PC-3 (cell line): ENCODE results near the gene RNF225. TPM values are rescaled to one million over a fixed set of nuclear protein-coding genes. Genes with fewer than 3 reads are reported as not detected.

Experiments used
- ATAC-seq: fragments of 200-7000 bp; cut with Tn5 transposase; 2 replicates; pipeline ENCODE4 v1.9.1; 2020; ENCODE audit warnings: mild to moderate bottlenecking, moderate library complexity
- BruUV-seq: library from RNA; stranded (reverse); fragments of 400-500 nt; replicated peaks from 2 replicates; lab custom pipeline; 2021; lab: Mats Ljungman, UMichigan
- CTCF ChIA-PET: fragments of 300-600 bp; sonication (Branson Sonifier 250); formaldehyde crosslinking; loops from one replicate; lab custom pipeline; 2022; ENCODE audit warnings: antibody characterized with exemption; lab: Charles Lee
- POLR2A ChIA-PET: fragments of 300-600 bp; sonication (Branson Sonifier 250); formaldehyde crosslinking; loops from one replicate; lab custom pipeline; 2022; ENCODE audit warnings: antibody characterized with exemption; ENCODE audit not compliant: unreplicated experiment; lab: Charles Lee
- DNase-seq: peaks from one replicate; pipeline ENCODE4 v3.0.0-alpha.2; 2015
- H2AFZ ChIP-seq: fragments of 300-600 bp; sonication (generic); 2 replicates; pipeline ENCODE4 v1.6.0; 2016; ENCODE audit warnings: antibody characterized with exemption, low read length
- H3F3A ChIP-seq: fragments of 300-600 bp; sonication (generic); one replicate; pipeline ENCODE4 v1.6.0; 2017; ENCODE audit warnings: antibody characterized with exemption, low read length, control low read depth, mild to moderate bottlenecking; ENCODE audit not compliant: unreplicated experiment
- H3K27ac ChIP-seq: fragments of 300-600 bp; sonication (generic); 2 replicates; pipeline ENCODE4 v1.5.1; 2016; ENCODE audit warnings: mild to moderate bottlenecking, low read length
- H3K27me3 ChIP-seq: fragments of 300-600 bp; sonication (generic); 2 replicates; pipeline ENCODE4 v1.6.1; 2016; ENCODE audit warnings: low read length, mixed read lengths
- H3K36me3 ChIP-seq: fragments of 300-600 bp; sonication (generic); 2 replicates; pipeline ENCODE4 v1.6.1; 2016; ENCODE audit warnings: low read depth, mixed run types, low read length, mixed read lengths
- H3K4me1 ChIP-seq: fragments of 300-600 bp; sonication (generic); 2 replicates; pipeline ENCODE4 v1.5.1; 2016; ENCODE audit warnings: low read length; ENCODE audit not compliant: insufficient read depth
- H3K4me2 ChIP-seq: fragments of 300-600 bp; sonication (generic); 2 replicates; pipeline ENCODE4 v1.6.0; 2016; ENCODE audit warnings: low read length
- H3K4me3 ChIP-seq: fragments of 300-600 bp; sonication (generic); 2 replicates; pipeline ENCODE4 v1.5.1; 2016; ENCODE audit warnings: mild to moderate bottlenecking, low read length, mixed read lengths
- H3K79me2 ChIP-seq: fragments of 300-600 bp; sonication (generic); 2 replicates; pipeline ENCODE4 v1.6.1; 2017; ENCODE audit warnings: low read length, mixed read lengths
- H3K9ac ChIP-seq: fragments of 300-600 bp; sonication (generic); 2 replicates; pipeline ENCODE4 v1.6.0; 2016; ENCODE audit warnings: mild to moderate bottlenecking, low read length
- H3K9me2 ChIP-seq: fragments of 300-600 bp; sonication (generic); replicated peaks from 2 replicates; pipeline ENCODE4 v1.6.1; 2016; ENCODE audit warnings: mixed run types, low read length, mixed read lengths
- H3K9me3 ChIP-seq: fragments of 300-600 bp; sonication (generic); 2 replicates; pipeline ENCODE4 v1.6.1; 2016; ENCODE audit warnings: low read length, mixed read lengths
- H4K20me1 ChIP-seq: fragments of 300-600 bp; sonication (generic); 2 replicates; pipeline ENCODE4 v1.6.1; 2016; ENCODE audit warnings: low read length, mixed read lengths
- CTCF ChIP-seq: fragments of 300-600 bp; sonication (generic); conservative IDR thresholded peaks from 2 replicates; pipeline ENCODE4 v1.5.1; 2017; ENCODE audit warnings: antibody characterized with exemption, low read depth, mild to moderate bottlenecking, low read length
- EZH2 ChIP-seq: fragments of 300-600 bp; sonication (generic); IDR thresholded peaks from one replicate; pipeline ENCODE4 v1.6.1; 2017; ENCODE audit warnings: antibody characterized with exemption, mild to moderate bottlenecking, low read length; ENCODE audit not compliant: unreplicated experiment
- EZH2phosphoT487 ChIP-seq: fragments of 300-600 bp; sonication (generic); IDR thresholded peaks from 2 replicates; pipeline ENCODE4 v1.6.1; 2018; ENCODE audit warnings: mild to moderate bottlenecking, antibody characterized with exemption, low read length, borderline replicate concordance
- intact Hi-C: fragments of 100-400 bp; cut with micrococcal nuclease; formaldehyde crosslinking; loops from 2 replicates; pipeline ENCODE4 v1.9.0; 2023
- total RNA-seq: library from RNA; depleted of rRNA; stranded (reverse); fragments of >200 nt; gene quantifications from 2 replicates; pipeline ENCODE4 v1.2.3, GENCODE V29; 2014

Gene RNF225
- total RNA-seq, 1 experiment from 2014 or later, result 2.2 TPM

- DNase-seq (no peak), ATAC-seq (no peak)
- CTCF ChIA-PET, result no interaction called here
- Histone ChIP-seq H3K36me3 (peaks cover 5% of the 10 kb centered on the region), H3F3A (no peaks in the 10 kb centered on the region), H4K20me1 (peaks cover 8% of the 10 kb centered on the region), H3K9me2 (no peaks in the 10 kb centered on the region), H3K9ac (no peak overlapping the region), H3K4me1 (peaks cover 28% of the 10 kb centered on the region), H3K79me2 (peaks cover 38% of the 10 kb centered on the region), H3K4me2 (no peak overlapping the region), H3K9me3 (no peaks in the 10 kb centered on the region), H3K4me3 (no peak overlapping the region), H3K27ac (no peak overlapping the region), H2AFZ (no peak overlapping the region), H3K27me3 (no peaks in the 10 kb centered on the region)
- intact Hi-C loops, result no loop called here
- no peak for TF ChIP-seq EZH2phosphoT487
- no peak for TF ChIP-seq EZH2
- no peak for TF ChIP-seq CTCF
- no TSS peak for BruUV-seq
- POLR2A ChIA-PET, result no interaction called here
Observed at GRCh38 chr19:58382997-58383603, 12.4 kb upstream of the RNF225 start.

GRCh38 chr19:58385313-58385890, 10.1 kb upstream of the RNF225 start:
- Histone ChIP-seq H3K79me2 (peaks cover 56% of the 10 kb centered on the region), H3K27me3 (no peaks in the 10 kb centered on the region), H3F3A (no peaks in the 10 kb centered on the region), H3K27ac (no peak overlapping the region), H2AFZ (no peak overlapping the region), H3K4me1 (peaks cover 32% of the 10 kb centered on the region), H3K4me2 (peak overlapping the region; percentile 92), H3K36me3 (peaks cover 22% of the 10 kb centered on the region), H3K9ac (peak overlapping the region; percentile 91; the same call in 1 of the 2 replicates), H3K4me3 (peak overlapping the region; percentile 96), H3K9me3 (no peaks in the 10 kb centered on the region), H3K9me2 (no peaks in the 10 kb centered on the region), H4K20me1 (peaks cover 21% of the 10 kb centered on the region)
- BruUV-seq, result no TSS peak
- ChIA-PET POLR2A (no interaction called here), CTCF (no interaction called here)
- intact Hi-C loops, result no loop called here
- DNase-seq (no peak), ATAC-seq (no peak)
- TF ChIP-seq CTCF (no peak), EZH2phosphoT487 (no peak), EZH2 (no peak)
